OCI-LY3 (cell line): ENCODE data around the gene MRPL16.

Experiments used
- EZH2phosphoT487 ChIP-seq: fragments of 200-600 bp; shearing (Covaris generic); IDR thresholded peaks from 2 replicates; pipeline ENCODE4 v1.6.1; 2018; ENCODE audit warnings: antibody characterized with exemption, mixed run types, low read depth
- TF ChIP-seq, protein P1 (sequence below): fragments of 200-600, 300-600 bp; sonication (generic); IDR thresholded peaks from 2 replicates; pipeline ENCODE4 v1.5.1; 2014; ENCODE audit warnings: antibody characterized with exemption, low read length, low read depth

GRCh38 chr11:59773083-59773440 is 37.5 kb downstream of the MRPL16 start:
- TF ChIP-seq, protein P1, sequence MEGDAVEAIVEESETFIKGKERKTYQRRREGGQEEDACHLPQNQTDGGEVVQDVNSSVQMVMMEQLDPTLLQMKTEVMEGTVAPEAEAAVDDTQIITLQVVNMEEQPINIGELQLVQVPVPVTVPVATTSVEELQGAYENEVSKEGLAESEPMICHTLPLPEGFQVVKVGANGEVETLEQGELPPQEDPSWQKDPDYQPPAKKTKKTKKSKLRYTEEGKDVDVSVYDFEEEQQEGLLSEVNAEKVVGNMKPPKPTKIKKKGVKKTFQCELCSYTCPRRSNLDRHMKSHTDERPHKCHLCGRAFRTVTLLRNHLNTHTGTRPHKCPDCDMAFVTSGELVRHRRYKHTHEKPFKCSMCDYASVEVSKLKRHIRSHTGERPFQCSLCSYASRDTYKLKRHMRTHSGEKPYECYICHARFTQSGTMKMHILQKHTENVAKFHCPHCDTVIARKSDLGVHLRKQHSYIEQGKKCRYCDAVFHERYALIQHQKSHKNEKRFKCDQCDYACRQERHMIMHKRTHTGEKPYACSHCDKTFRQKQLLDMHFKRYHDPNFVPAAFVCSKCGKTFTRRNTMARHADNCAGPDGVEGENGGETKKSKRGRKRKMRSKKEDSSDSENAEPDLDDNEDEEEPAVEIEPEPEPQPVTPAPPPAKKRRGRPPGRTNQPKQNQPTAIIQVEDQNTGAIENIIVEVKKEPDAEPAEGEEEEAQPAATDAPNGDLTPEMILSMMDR, result no peak
- TF ChIP-seq EZH2phosphoT487, result no peak
